GM15510 (cell line): ENCODE results near the gene SECISBP2.

Source experiments
- POLR2A ChIP-seq: IDR thresholded peaks from 3 replicates; pipeline ENCODE4 v1.6.1; 2011; ENCODE audit warnings: borderline replicate concordance; ENCODE audit not compliant: insufficient read length; ENCODE audit errors: extremely low read depth

Gene SECISBP2

DNA sequence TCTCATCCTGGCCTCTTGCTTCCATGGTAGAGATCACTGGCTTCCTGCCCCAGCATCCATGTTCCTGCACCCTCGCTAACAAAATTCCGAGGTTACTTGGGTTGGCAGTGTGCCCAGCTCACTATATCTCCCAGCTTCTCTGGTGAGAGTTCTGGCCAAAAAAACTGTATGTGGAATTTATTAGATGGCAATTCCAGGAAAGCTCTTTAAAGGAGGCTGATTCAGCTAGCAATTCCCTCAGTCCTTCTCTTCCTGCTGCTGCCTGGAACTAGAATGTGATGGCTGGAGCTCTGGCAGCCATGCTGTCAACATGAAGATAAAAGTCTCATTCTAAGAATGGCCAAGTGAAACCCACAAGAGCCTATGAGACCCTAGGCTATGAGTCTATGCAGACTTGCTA lies 88.8 kb downstream of the SECISBP2 start:
- no peak for TF ChIP-seq POLR2A

GRCh38 chr9:89408628-89409101 lies 90.4 kb downstream of the SECISBP2 start:
- TF ChIP-seq POLR2A = no peak
